ENCODE measurements around the gene AFAP1L2.

- no peak for TF ChIP-seq CTCF (IDR thresholded peaks at IDR 0.05; ENCODE audit: low read depth, low read length)
- TF ChIP-seq EZH2phosphoT487 (IDR thresholded peaks at IDR 0.05; ENCODE audit: low read depth), result no peak
These were observed 91.2 kb downstream of the AFAP1L2 start for GRCh38 chr10:114313139-114313538.
